ENCODE results near the gene ENDOV. TPM values are rescaled to one million over a fixed set of nuclear protein-coding genes. Genes with fewer than 3 reads are reported as not detected.
"Not testable (repeated sequence)": the region's sequence is repeated elsewhere in the genome, so short reads cannot be mapped to it uniquely, and the experiment has no call there.

ENDOV gene
- total RNA-seq, 1 experiment from 2014 or later: 15.0 TPM

DNA sequence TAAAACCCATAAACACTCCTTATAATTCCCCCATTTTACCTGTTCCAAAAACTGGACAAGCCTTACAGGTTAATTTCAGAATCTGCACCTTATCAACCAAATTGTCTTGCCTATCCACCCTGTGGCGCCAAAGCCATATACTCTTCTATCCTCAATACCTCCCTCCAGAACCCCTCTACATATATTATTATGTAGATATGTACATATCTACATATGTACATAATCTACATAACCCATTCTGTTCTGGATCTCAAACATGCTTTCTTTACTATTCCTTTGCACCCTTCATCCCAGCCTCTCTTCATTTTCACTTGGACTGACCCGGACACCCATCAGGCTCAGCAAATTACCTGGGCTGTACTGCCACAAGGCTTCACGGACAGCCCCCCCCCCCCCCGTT is 12.0 kb upstream of the ENDOV start:
- in situ Hi-C loops (cut with HindIII; ENCODE audit: low pct_unique_long_range_greater_than_20kb, low sequenced_read_pairs): no loop called here
- no peak for DNase-seq (ENCODE audit: low read depth, low spot score)

GRCh38 chr17:80406146-80406545 is 8.8 kb upstream of the ENDOV start:
- in situ Hi-C loops (cut with HindIII; ENCODE audit: low pct_unique_long_range_greater_than_20kb, low sequenced_read_pairs): no loop called here

DNA sequence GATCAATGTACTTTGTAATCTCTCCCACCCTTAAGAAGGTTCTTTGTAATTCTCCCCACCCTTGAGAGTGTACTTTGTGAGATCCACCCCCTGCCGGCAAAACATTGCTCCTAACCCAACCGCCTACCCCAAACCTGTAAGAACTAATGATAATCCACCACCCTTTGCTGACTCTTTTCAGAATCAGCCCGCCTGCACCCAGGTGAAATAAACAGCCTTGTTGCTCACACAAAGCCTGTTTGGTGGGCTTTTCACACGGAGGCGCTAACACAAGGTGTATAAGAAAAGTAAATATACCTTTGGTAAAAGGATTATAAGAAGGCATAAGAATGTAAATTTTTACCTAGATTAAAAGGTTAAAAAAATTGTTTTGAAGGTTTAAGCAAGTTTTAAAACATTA is 7.0 kb upstream of the ENDOV start:
- DNase-seq (ENCODE audit: low read depth, low spot score); in situ Hi-C loops (cut with HindIII; ENCODE audit: low pct_unique_long_range_greater_than_20kb, low sequenced_read_pairs): not testable (repeated sequence)

More at GRCh38 chr17:80406146-80406545, 8.8 kb upstream of the ENDOV start:
- DNase-seq (ENCODE audit: low read depth, low spot score): no peak

- no peak for DNase-seq (ENCODE audit: low read depth, low spot score)
Measured at GRCh38 chr17:80408872-80409271, 6.1 kb upstream of the ENDOV start.

DNA sequence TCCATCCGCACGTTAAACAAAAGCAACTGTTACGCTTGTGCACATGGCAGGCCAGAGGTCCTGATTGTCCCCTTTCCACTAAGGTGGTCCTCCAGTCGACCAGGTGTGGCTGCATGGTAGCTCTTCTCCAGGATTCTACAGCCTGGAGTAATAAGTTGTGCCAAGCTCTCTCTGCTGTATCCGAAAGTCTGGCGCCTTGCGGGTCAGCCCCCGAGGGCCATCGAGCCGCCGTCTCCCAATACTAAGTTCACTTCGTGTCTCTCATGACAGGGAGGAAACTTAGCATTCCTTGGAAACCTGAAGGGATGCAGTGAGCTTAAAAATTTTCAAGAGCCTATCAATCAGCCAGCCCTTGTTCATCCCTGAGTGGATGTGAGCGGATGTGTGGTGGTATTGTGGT is 5.3 kb upstream of the ENDOV start:
- in situ Hi-C loops (cut with HindIII; ENCODE audit: low pct_unique_long_range_greater_than_20kb, low sequenced_read_pairs): loop anchor here (10.0 kb wide), 1 partner anchor 355 kb away; no protein-coding TSS in a partner anchor
- no peak for DNase-seq (ENCODE audit: low read depth, low spot score)

More at GRCh38 chr17:80408872-80409271, 6.1 kb upstream of the ENDOV start:
- in situ Hi-C loops (cut with HindIII; ENCODE audit: low pct_unique_long_range_greater_than_20kb, low sequenced_read_pairs): no loop called here

GRCh38 chr17:80410441-80411087 is 4.4 kb upstream of the ENDOV start:
- in situ Hi-C loops (cut with HindIII; ENCODE audit: low pct_unique_long_range_greater_than_20kb, low sequenced_read_pairs): loop anchor here (10.0 kb wide), 1 partner anchor 354 kb away; no protein-coding TSS in a partner anchor
- not testable (repeated sequence) for DNase-seq (ENCODE audit: low read depth, low spot score)

GRCh38 chr17:80413771-80414507 is 1.0 kb upstream of the ENDOV start:
- in situ Hi-C loops (cut with HindIII; ENCODE audit: low pct_unique_long_range_greater_than_20kb, low sequenced_read_pairs): loop anchor here (10.0 kb wide), 1 partner anchor 351 kb away; no protein-coding TSS in a partner anchor
- DNase-seq (ENCODE audit: low read depth, low spot score): no peak

DNA sequence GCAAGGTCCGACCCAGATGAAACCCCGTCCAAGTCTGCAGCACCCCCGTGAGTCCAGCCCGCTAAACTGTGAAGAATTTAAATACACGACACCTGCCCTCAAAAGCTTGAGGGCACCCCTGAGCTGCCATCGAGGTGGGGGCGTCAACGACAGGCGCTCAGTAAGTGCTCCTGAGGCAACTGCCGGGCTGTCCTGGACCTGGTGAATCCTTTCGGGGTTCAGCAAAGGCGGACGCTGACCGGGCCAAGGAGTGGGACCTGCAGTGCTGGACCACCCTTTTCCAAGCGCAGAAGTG is 512 bp upstream of the ENDOV start:
- DNase-seq (ENCODE audit: low read depth, low spot score): no peak

DNA sequence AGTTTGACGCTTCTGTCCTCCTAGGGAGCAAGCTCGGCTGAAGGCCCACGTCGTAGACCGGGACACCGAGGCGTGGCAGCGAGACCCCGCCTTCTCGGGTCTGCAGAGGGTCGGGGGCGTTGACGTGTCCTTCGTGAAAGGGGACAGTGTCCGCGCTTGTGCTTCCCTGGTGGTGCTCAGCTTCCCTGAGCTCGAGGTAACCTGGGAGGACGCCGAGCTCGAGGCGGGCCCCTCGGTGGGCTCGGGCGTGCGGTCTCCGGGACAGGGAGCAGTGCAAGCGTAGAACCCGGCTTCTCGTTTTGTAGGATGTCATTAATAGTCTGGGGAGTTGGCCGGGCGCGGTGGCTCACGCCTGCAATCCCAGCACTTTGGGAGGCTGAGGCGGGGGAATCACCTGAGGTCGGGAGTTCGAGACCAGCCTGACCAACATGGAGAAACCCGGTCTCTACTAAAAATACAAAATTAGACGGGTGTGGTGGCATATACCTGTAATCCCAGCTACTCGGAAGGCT is 715 bp downstream of the ENDOV start:
- DNase-seq (ENCODE audit: low read depth, low spot score): no peak
- in situ Hi-C loops (cut with HindIII; ENCODE audit: low pct_unique_long_range_greater_than_20kb, low sequenced_read_pairs): loop anchor here (10.0 kb wide), 1 partner anchor 349 kb away; no protein-coding TSS in a partner anchor

More for the DNA sequence above, 512 bp upstream of the ENDOV start:
- in situ Hi-C loops (cut with HindIII; ENCODE audit: low pct_unique_long_range_greater_than_20kb, low sequenced_read_pairs): loop anchor here (10.0 kb wide), 1 partner anchor 350 kb away; no protein-coding TSS in a partner anchor

DNA sequence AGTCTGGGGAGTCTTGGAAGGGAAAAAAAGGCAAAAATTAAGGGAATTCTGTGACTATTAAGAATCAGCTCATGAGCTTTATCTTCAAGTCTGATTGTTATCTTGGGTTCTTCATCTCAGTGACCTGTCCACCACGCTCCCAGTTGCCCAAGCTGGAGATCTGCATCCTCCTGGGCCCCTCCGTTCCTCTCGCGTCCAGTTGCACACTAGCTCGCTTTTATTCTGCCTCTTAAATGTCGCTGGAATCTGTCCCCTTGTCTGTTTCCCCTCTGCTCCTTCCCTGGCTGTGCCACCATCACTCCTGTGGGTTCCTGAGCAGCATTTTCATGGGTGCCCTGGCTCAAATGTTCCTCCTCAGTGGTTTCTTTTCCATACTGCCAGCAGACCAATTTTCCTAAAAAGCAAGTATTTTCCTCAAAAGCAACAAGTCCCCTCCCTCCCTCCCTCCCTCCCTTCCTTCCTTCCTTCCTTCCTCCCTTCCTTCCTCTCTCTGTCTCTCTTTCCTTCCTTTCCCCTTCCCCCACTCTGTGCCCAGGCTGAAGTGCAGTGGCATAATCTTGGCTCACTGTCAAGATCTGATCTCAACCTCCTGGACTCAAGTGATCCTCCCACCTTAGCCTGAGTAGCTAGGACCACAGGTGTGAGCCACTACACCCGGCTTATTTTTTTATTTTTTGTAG is 1.4 kb downstream of the ENDOV start:
- in situ Hi-C loops (cut with HindIII; ENCODE audit: low pct_unique_long_range_greater_than_20kb, low sequenced_read_pairs): loop anchor here (10.0 kb wide), 1 partner anchor 348 kb away; no protein-coding TSS in a partner anchor
- no peak for DNase-seq (ENCODE audit: low read depth, low spot score)

DNA sequence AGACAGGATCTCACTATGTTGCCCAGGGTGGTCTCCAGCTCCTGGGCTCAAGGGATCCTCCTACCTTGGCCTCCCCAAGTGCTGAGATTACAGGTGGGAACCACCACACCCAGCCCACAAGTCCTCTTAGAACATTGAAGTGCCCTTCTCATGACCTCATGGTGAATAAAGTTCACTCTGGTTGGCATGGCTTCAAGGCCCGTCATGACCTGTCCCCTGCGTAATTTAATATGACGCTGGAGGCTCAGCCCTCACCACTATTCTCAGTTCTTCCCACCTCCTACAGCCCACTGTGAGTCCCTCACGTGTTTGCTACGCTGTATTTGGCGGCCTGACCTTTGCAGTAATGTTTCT is 1.9 kb downstream of the ENDOV start:
- DNase-seq (ENCODE audit: low read depth, low spot score): no peak
- in situ Hi-C loops (cut with HindIII; ENCODE audit: low pct_unique_long_range_greater_than_20kb, low sequenced_read_pairs): loop anchor here (10.0 kb wide), 1 partner anchor 348 kb away; no protein-coding TSS in a partner anchor

- in situ Hi-C loops (cut with HindIII; ENCODE audit: low pct_unique_long_range_greater_than_20kb, low sequenced_read_pairs): loop anchor here (10.0 kb wide), 1 partner anchor 346 kb away; no protein-coding TSS in a partner anchor
- DNase-seq (ENCODE audit: low read depth, low spot score): no peak
Measured at GRCh38 chr17:80418589-80418988, 3.6 kb downstream of the ENDOV start.

DNA sequence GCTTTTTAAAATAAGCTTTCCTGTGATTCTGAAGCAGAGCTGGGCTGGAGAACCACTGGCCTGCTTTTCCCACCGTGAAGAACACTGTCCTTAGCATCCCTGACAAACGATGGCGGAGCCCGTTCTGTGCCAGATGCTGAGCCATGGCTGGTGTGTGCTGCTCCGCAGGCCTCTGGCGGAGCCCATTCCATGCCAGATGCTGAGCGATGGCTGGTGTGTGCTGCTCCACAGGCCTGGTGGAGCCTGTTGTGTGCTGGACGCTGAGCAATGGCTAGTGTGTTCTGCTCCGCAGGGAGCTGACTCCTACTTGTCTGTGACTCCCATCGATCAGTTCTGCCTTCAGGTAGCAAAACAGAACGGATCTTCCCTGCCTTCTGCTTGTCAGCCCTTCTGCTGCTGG is 4.3 kb downstream of the ENDOV start:
- in situ Hi-C loops (cut with HindIII; ENCODE audit: low pct_unique_long_range_greater_than_20kb, low sequenced_read_pairs): loop anchor here (10.0 kb wide), 1 partner anchor 346 kb away; no protein-coding TSS in a partner anchor
- no peak for DNase-seq (ENCODE audit: low read depth, low spot score)

DNA sequence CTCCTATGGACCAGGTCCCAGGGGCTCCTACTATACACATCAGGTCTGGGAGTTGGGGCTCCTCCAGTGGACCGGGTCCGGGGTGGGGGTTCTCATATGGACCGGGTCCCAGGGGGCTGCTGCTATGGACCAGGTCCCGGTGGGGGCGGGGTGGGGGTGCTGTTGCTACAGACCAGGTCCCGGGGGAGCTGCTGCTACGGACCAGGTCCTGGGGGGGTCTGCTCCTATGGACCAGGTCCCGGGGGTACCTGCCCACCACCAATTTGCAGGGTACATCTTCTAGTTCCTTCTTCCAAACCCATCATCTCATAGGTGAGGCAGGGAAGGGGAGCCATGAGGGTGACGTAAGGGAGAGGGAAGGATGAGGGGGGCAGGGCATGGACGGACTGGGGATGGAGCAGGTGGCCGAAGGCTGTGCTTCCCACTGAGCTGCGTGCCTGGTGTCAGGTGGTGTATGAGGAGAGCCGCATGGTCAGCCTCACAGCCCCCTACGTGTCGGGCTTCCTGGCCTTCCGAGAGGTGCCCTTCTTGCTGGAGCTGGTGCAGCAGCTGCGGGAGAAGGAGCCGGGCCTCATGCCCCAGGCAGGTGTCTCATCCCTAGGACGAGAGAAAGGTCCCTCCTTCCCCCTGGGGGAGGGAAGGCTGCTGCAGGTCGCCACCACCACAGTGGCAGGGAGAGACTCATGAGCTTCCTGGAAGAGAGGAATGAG is 6.6 kb downstream of the ENDOV start:
- DNase-seq (ENCODE audit: low read depth, low spot score): no peak
- in situ Hi-C loops (cut with HindIII; ENCODE audit: low pct_unique_long_range_greater_than_20kb, low sequenced_read_pairs): no loop called here

DNA sequence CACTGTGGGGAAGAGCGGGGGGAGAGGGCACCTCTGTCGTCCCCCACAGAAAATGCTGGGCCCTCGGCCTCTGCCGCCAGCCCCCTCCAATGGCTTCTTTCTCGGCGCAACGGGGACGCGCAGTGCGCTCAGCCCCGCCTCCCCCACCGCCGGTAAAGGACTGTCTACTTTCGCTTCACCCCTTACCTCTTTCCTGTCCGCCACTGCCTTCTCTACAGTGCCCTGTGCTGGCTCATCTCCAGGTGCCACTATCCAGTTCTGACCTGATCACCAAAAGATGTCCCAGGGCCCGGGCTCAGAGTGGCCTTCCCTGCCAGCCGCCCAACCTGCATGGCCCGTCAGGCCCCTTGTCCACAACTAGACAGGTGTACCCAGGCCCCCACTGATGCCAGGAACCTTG is 7.3 kb downstream of the ENDOV start:
- no peak for DNase-seq (ENCODE audit: low read depth, low spot score)
- in situ Hi-C loops (cut with HindIII; ENCODE audit: low pct_unique_long_range_greater_than_20kb, low sequenced_read_pairs): no loop called here

- in situ Hi-C loops (cut with HindIII; ENCODE audit: low pct_unique_long_range_greater_than_20kb, low sequenced_read_pairs): no loop called here
- DNase-seq (ENCODE audit: low read depth, low spot score): no peak
Measured at GRCh38 chr17:80422981-80423380, 8.0 kb downstream of the ENDOV start.

DNA sequence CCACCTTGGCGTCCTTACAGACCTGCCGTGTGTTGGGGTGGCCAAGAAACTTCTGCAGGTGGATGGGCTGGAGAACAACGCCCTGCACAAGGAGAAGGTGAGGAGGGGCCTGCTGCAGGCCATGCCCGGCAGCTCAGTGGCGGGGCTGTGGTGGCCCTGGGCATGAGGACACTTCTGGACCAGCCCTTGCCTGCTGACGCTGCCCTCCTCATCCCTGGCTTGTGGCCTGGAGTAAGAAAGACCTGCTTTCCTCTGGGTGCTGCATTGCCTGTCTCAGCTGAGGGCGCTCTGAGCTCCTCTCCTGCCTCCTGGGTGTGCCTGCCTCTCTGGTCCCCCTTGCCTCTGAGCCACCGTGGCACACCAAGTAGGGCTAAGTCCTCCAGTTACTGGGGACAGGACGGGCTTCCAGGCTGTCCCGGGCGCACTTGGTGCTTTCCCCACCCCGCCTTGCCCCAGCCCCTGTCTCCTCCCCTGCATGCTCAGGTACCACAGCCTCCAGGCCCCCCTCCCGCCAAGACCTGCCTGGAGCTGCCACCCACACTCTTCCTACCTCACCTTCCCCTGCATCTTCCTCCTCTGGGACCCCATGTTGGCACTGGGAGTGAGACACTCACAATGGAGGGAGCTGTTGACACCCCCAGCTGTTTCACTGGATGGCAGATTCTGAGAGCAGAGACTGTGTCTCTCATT is 8.7 kb downstream of the ENDOV start:
- in situ Hi-C loops (cut with HindIII; ENCODE audit: low pct_unique_long_range_greater_than_20kb, low sequenced_read_pairs): no loop called here
- no peak for DNase-seq (ENCODE audit: low read depth, low spot score)

All from SK-MEL-5 (cell line).